Stimulated activated CD8-positive, alpha-beta memory T cell treated with anti-CD3 and anti-CD28 coated beads, Interleukin-4, amount 100 ng/mL, for 1 hour (primary cell): Measurements from ENCODE around the gene C2orf69.

Source experiments
- DNase-seq, 2 donors: peaks; one replicate each; pipeline ENCODE4 v3.0.0-alpha.2; 2020; ENCODE audit warnings: low read depth in 2 of 2, low spot score in 1 of 2

C2orf69 gene

DNA sequence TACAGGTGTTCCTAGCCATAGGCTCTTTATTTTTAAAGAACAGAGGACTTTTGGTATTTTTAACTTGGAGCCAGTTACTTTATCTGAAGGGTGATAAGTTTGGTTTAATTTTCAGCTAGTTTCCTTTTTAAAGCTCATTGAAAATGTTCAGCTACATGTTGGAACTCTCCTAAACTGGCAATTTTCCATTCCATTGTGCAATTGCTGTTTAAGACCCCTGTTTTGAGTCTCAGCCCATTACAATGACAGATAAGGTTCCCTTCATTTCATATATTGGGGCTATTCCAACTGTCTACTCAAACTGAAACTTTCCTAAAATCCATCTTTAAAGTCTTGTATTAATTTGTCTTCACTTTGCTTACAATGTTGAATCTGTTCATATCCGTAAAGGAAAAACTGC lies 55.9 kb downstream of the C2orf69 start:
- DNase-seq: no peak

DNA sequence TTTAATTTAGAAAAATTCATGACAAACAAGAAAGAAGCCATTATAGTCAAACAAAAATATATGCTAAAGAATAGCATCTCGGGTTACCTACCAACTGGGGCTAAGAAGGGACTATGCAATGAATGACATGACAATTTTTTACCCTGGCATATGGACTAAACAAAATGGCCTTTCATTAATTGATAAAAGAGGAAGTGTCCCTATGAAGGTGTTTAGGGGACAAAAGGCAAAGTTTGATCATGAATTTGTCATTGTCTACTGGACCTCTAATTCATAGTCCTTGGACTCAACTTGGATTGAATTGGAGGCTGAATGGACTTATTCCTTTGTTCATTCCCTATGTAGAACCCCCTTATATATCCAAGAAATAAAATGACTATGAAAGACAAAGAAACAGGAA lies 57.0 kb downstream of the C2orf69 start:
- no peak for DNase-seq

GRCh38 chr2:199972088-199972626 lies 61.1 kb downstream of the C2orf69 start:
- DNase-seq: no peak

DNA sequence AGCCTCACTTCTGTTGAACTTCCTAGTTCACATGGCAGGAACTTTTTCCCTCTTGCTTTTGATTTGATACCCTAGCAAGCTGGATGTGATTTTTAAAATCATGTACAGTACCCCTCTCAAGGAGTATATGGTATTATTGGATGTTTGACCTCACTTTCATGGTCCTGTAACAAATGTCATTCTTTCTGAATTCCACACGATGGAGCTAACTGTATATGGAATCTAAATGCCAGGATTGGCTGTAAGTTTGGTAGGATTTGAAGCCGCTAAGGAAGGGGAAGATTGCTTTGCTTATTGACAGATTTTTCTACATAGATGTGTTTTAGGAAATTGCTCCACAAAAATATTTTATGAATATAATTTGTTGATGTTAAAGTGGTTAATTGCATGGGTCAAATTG lies 62.6 kb downstream of the C2orf69 start:
- DNase-seq: no peak

- DNase-seq: no peak
Measured at GRCh38 chr2:199975273-199975895, 64.3 kb downstream of the C2orf69 start.
